ENCODE results near the gene ABCB6.

- TF ChIP-seq EP300 (IDR thresholded peaks at IDR 0.05) (no peak), CTCF (IDR thresholded peaks at IDR 0.05) (no peak), POLR2A (IDR thresholded peaks at IDR 0.05) (no peak), POLR2AphosphoS5 (IDR thresholded peaks at IDR 0.05) (no peak)
These were observed 19.8 kb downstream of the ABCB6 start for GRCh38 chr2:219198974-219199373.
